Activated T-cell treated with anti-CD3 and anti-CD28 coated beads, Interleukin-2, amount 50 U/mL, for 24 hours (primary cell): Measurements from ENCODE around the gene ELMO1.

Experiments used
- DNase-seq: peaks from one replicate; pipeline ENCODE4 v3.0.0-alpha.2; 2020
- H3K27ac Mint-ChIP-seq: 2 replicates; pipeline ENCODE4 v1.8.0; 2020; ENCODE audit warnings: mild to moderate bottlenecking, mixed read lengths
- H3K27me3 Mint-ChIP-seq: 2 replicates; pipeline ENCODE4 v1.8.0; 2020; ENCODE audit warnings: mixed read lengths
- H3K36me3 Mint-ChIP-seq: 2 replicates; pipeline ENCODE4 v1.8.0; 2020; ENCODE audit warnings: low read depth, mixed read lengths
- H3K4me1 Mint-ChIP-seq: 2 replicates; pipeline ENCODE4 v1.8.0; 2020; ENCODE audit warnings: low read depth, mixed read lengths
- H3K4me3 Mint-ChIP-seq: 2 replicates; pipeline ENCODE4 v1.8.0; 2020; ENCODE audit warnings: mild to moderate bottlenecking, moderate library complexity, mixed read lengths
- H3K9me3 Mint-ChIP-seq: 2 replicates; pipeline ENCODE4 v1.8.0; 2020; ENCODE audit warnings: mixed read lengths

ELMO1 gene

DNA sequence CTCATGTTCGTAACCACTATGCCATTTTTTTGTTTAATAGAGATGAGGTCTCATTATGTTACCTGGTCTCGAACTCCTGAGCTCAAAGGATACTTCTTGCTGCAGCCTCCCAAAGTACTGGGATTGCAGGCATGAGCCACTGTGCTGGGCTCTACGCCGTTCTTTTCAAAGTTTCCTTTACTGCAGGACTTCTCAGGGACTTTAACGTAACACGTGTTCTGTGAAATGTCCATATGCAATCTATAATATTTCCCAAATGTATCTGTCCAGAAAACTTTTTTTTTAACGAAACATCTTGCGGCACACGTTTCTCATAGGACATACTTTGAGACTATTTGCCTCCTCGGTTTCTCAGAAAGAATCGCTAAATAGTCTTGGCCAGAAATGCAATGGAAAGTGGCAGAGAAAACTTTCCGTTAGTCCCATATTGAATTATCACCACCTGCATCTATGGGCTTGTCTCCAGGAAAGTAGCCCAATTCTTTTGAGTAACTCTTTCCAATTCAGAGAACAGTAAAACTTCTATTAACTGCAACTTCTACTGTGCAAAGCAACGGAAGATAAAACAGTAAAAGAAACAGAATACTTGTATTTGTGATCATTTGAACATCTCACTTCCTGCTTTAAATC is 96.3 kb downstream of the ELMO1 start:
- DNase-seq, result no peak
- Mint-ChIP-seq H3K9me3 (no peaks in the 10 kb centered on the region), H3K4me1 (peaks cover 91% of the 10 kb centered on the region), H3K36me3 (peaks cover 14% of the 10 kb centered on the region), H3K27ac (peak overlapping the region; percentile 98), H3K27me3 (no peaks in the 10 kb centered on the region), H3K4me3 (peak overlapping the region; percentile 87)

DNA sequence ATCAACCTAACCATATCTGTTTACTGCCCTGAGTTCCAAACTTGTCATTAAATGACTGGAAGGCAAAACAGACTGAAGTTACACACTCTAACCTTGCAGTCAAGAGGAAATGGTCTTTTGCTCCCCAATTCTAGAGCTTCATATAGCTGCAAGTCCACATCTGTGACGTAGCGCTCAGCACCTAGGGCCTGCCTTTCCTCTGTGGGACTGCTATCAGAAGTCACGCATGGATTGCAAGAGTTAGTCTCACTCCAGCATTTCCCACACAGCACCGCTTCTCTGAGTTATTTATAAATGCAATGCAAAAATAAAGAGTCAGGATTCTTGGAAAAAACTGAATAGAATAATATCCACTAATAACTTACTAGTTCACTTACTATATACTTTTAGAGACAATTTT is 96.9 kb downstream of the ELMO1 start:
- no peak for DNase-seq
- no peaks in the 10 kb centered on the region for H3K27me3 Mint-ChIP-seq
- H3K4me3 Mint-ChIP-seq, result peak overlapping the region; percentile 87
- no peaks in the 10 kb centered on the region for H3K9me3 Mint-ChIP-seq
- H3K27ac Mint-ChIP-seq, result peak overlapping the region; percentile 12
- peaks cover 87% of the 10 kb centered on the region for H3K4me1 Mint-ChIP-seq
- H3K36me3 Mint-ChIP-seq, result peaks cover 14% of the 10 kb centered on the region

DNA sequence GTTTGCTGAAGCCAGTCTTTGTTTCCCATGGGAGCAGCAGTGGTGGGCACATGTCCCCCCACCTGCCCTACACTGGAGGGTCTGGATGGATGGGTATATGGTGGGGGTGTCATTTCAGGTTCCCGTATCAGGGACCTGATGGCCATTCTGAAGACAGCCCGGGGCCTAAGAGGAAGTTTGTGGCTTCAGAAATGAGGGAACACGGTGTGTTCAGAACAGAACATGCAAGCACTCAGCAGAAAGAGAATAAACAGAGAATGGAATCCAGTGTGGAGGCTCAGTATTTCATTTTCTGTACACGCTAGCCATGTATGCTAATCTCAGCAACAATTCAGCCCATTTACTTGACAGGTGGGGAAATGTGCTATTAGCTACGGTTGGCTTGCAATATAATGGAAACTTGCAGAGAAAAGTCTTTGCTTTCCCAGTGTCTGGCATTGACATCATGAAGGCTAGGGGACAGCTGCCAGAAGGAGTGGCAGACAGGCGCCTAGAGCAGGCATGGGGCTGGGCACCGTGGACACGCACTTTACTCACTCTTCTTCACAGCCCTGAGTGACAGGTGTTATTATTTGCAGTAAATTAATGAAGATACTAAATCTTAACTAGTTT is 98.6 kb downstream of the ELMO1 start:
- Mint-ChIP-seq H3K4me3 (peak overlapping the region; percentile 60), H3K36me3 (peaks cover 15% of the 10 kb centered on the region), H3K27ac (peak overlapping the region; percentile 52), H3K4me1 (peaks cover 84% of the 10 kb centered on the region), H3K27me3 (no peaks in the 10 kb centered on the region), H3K9me3 (no peaks in the 10 kb centered on the region)
- DNase-seq, result no peak

GRCh38 chr7:37348982-37349381 is 99.7 kb downstream of the ELMO1 start:
- no peaks in the 10 kb centered on the region for H3K9me3 Mint-ChIP-seq
- H3K27ac Mint-ChIP-seq, result peak overlapping the region; percentile 31
- H3K4me3 Mint-ChIP-seq, result no peak overlapping the region

DNA sequence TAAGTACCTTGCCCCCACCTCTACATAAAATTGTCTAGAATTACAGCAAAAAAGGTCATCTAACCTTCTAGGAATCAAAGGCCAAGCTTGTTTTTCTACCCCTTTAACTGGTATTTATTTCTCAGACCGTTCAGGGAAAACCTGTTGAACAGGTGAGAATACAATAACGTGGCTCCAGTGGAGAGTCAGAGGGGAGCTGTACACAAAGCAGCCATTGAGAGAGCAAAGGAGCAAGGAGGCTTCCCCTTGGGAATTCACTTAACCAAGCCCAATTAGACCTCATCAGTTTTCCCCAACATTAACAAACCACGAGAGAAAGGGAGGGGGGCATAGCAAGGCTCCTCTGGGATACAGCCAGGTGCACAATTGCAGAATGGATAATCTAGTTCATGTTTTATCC is 101.9 kb downstream of the ELMO1 start:
- Mint-ChIP-seq H3K4me1 (peaks cover 76% of the 10 kb centered on the region), H3K9me3 (no peaks in the 10 kb centered on the region), H3K27me3 (no peaks in the 10 kb centered on the region), H3K4me3 (no peak overlapping the region), H3K36me3 (peaks cover 21% of the 10 kb centered on the region), H3K27ac (no peak overlapping the region)
- DNase-seq, result no peak

More at GRCh38 chr7:37348982-37349381, 99.7 kb downstream of the ELMO1 start:
- no peaks in the 10 kb centered on the region for H3K27me3 Mint-ChIP-seq
- H3K36me3 Mint-ChIP-seq, result peaks cover 16% of the 10 kb centered on the region
- DNase-seq, result no peak
- H3K4me1 Mint-ChIP-seq, result peaks cover 80% of the 10 kb centered on the region

GRCh38 chr7:37344886-37345579 is 103.6 kb downstream of the ELMO1 start:
- peaks cover 75% of the 10 kb centered on the region for H3K4me1 Mint-ChIP-seq
- no peak overlapping the region for H3K4me3 Mint-ChIP-seq
- peaks cover 34% of the 10 kb centered on the region for H3K36me3 Mint-ChIP-seq
- no peaks in the 10 kb centered on the region for H3K27me3 Mint-ChIP-seq
- no peaks in the 10 kb centered on the region for H3K9me3 Mint-ChIP-seq
- peak overlapping the region; percentile 83 for H3K27ac Mint-ChIP-seq
- DNase-seq, result no peak

DNA sequence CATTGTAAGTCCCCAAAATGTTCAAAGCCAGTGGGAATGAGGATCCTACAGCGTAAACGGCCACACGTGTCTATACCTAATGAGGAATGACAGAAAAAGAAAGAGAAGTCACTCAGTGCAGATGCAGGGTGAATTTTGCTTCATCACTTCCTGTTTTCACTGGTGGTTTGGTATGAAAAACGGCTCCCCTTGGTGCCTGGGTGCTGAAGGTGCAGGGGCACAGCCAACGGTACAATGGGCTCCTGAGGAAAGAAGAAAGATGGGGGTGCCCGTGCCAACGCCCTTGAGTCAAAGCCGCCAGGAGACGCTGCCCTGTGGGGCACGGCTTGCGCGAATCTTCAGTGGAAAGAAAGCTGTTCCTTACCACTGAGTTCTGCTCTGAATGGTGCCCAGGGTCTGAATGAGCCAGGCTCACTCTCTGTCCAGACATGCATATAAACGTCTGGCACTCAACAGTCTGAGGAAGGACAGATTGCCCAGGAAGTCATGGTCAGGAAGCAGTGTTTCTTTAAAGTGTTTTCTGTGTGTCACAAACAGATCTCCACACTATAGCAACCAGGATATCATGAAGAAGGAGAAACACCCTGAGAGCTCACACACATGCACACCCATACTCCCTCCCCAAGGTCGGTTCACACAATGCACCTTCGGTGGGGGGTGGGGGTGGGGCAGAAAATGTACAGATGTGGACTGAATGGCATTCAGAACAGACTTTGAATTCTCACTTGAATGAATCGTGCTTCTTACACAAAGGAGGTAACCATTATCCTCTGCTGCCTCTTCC is 105.8 kb downstream of the ELMO1 start:
- H3K4me1 Mint-ChIP-seq, result peaks cover 81% of the 10 kb centered on the region
- peak overlapping the region; percentile 100 for H3K27ac Mint-ChIP-seq
- H3K9me3 Mint-ChIP-seq, result no peaks in the 10 kb centered on the region
- H3K36me3 Mint-ChIP-seq, result peaks cover 52% of the 10 kb centered on the region
- no peaks in the 10 kb centered on the region for H3K27me3 Mint-ChIP-seq
- peak; percentile 79 for DNase-seq
- peak overlapping the region; percentile 96 for H3K4me3 Mint-ChIP-seq

- peaks cover 58% of the 10 kb centered on the region for H3K36me3 Mint-ChIP-seq
- H3K9me3 Mint-ChIP-seq, result no peaks in the 10 kb centered on the region
- peak overlapping the region; percentile 100 for H3K27ac Mint-ChIP-seq
- peak overlapping the region; percentile 96 for H3K4me3 Mint-ChIP-seq
- no peak for DNase-seq
- H3K27me3 Mint-ChIP-seq, result no peaks in the 10 kb centered on the region
- peaks cover 82% of the 10 kb centered on the region for H3K4me1 Mint-ChIP-seq
Measured at GRCh38 chr7:37342176-37342687, 106.4 kb downstream of the ELMO1 start.

DNA sequence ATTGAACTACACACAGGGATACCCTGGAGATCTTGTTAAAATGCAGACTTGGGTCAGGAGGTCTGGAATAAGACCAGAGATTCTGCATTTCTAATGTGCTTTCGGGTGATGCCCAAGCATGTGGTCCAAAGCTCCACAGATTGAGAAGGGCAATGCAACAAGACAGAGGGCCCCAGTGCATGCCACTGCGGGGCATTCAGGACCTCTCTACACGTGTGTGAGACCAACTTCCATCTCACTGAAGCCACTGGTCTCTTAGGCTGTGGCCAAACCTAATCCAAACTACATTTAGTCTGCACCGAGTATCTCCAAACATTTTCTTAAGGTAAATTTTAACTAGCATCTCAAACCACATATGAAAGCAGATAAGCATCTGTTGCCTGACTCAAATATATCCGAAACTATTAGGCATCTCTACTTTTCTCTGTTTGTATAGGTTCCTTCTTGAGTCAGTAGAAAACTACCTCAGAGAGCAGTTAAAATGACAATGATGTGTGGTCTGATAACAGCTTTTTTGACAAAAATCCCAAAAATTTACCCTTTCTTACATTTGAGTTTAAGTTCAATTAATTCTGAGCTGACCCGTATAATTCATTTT is 107.5 kb downstream of the ELMO1 start:
- DNase-seq, result no peak
- peaks cover 69% of the 10 kb centered on the region for H3K36me3 Mint-ChIP-seq
- H3K27ac Mint-ChIP-seq, result peak overlapping the region; percentile 100
- peaks cover 86% of the 10 kb centered on the region for H3K4me1 Mint-ChIP-seq
- no peaks in the 10 kb centered on the region for H3K9me3 Mint-ChIP-seq
- H3K27me3 Mint-ChIP-seq, result no peaks in the 10 kb centered on the region
- H3K4me3 Mint-ChIP-seq, result peak overlapping the region; percentile 96

GRCh38 chr7:37338966-37339365 is 109.7 kb downstream of the ELMO1 start:
- no peaks in the 10 kb centered on the region for H3K9me3 Mint-ChIP-seq
- H3K4me1 Mint-ChIP-seq, result peaks cover 92% of the 10 kb centered on the region
- H3K36me3 Mint-ChIP-seq, result peaks cover 89% of the 10 kb centered on the region
- no peak for DNase-seq
- H3K4me3 Mint-ChIP-seq, result peak overlapping the region; percentile 67
- H3K27ac Mint-ChIP-seq, result no peak overlapping the region
- no peaks in the 10 kb centered on the region for H3K27me3 Mint-ChIP-seq

- Mint-ChIP-seq H3K36me3 (peaks cover 99% of the 10 kb centered on the region), H3K4me3 (no peak overlapping the region), H3K4me1 (peaks cover 94% of the 10 kb centered on the region), H3K9me3 (no peaks in the 10 kb centered on the region), H3K27ac (peak overlapping the region; percentile 27), H3K27me3 (no peaks in the 10 kb centered on the region)
- DNase-seq, result no peak
Measured at GRCh38 chr7:37337522-37337921, 111.1 kb downstream of the ELMO1 start.

- H3K4me1 Mint-ChIP-seq, result peaks cover 95% of the 10 kb centered on the region
- peak overlapping the region; percentile 42 for H3K4me3 Mint-ChIP-seq
- H3K36me3 Mint-ChIP-seq, result peaks cover 98% of the 10 kb centered on the region
- peaks cover 4% of the 10 kb centered on the region for H3K9me3 Mint-ChIP-seq
- peak overlapping the region; percentile 87 for H3K27ac Mint-ChIP-seq
- no peaks in the 10 kb centered on the region for H3K27me3 Mint-ChIP-seq
- no peak for DNase-seq
Measured at GRCh38 chr7:37336259-37336658, 112.4 kb downstream of the ELMO1 start.

DNA sequence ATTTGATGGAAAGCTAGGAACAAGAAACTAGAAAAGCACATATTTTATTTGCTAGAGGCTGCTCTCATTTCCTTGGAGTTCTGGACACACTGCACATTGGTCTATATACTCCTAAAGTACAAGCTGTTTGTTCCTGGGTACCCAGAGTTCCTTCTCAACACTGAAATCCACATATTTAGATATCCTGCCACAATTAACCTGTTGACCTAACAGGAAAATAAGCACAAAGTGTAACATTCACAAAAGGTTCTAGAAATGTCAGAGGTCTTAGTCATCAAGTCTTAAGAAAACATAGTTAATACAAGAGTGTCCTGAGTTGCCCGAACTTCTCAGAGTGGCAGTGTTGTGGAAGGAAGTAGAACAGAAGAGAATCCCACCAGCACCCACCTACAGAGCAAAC is 115.6 kb downstream of the ELMO1 start:
- no peak for DNase-seq
- H3K9me3 Mint-ChIP-seq, result peaks cover 4% of the 10 kb centered on the region
- peaks cover 97% of the 10 kb centered on the region for H3K36me3 Mint-ChIP-seq
- no peak overlapping the region for H3K4me3 Mint-ChIP-seq
- H3K27ac Mint-ChIP-seq, result peak overlapping the region; percentile 19
- peaks cover 87% of the 10 kb centered on the region for H3K4me1 Mint-ChIP-seq
- no peaks in the 10 kb centered on the region for H3K27me3 Mint-ChIP-seq
